ENCODE results near the gene BCAS3.

DNA sequence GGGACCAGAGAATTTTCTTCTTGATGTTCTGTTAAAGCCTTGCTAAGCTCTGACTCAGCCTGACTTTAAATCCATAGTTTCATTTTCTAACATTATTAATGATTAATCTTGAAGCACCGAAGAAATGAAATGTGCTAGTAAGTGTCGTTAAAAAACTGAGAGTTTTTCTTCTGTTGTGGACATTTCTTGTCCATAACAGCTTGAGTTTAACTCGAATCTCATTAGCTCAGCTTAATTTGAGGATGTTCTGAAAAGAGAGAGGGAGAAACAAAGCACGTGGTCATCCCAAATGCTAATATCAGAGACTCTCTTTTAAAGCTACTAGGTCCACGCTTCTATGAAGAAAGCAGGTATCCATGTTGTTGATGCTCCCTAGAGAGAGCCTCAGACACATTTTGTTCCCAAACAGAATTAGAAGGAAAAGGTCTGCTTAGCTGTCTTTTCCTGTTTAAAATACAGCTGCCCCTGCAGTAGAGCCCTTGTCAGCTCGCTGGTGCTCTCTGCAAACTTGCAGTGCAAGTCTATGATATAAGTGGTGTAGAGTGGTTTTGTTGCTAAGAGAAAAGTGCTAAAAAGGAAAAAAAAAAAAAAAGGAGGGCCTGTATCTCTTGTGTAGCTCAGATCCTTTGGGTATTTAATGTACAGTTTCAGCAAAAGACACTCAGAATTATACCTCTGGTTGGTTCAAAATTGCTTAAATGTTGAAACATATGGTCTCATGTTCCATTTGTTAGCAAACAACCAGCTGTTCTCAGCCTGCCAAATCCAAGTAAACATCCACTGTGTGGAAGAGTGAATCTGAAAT, 530.9 kb downstream of the BCAS3 start:
- no peak for TF ChIP-seq ELF1 (IDR thresholded peaks at IDR 0.05; ENCODE audit: borderline replicate concordance, low read depth)
- no peak for TF ChIP-seq SP1 (IDR thresholded peaks at IDR 0.05; ENCODE audit: low read depth)
- no peak for TF ChIP-seq POLR2A (IDR thresholded peaks at IDR 0.05; ENCODE audit: borderline replicate concordance, extremely low read depth, insufficient read depth, insufficient read length)
- TF ChIP-seq POLR2AphosphoS5 (IDR thresholded peaks at IDR 0.05; ENCODE audit: low read depth, low read length), result no peak
- TF ChIP-seq ZNF274 (IDR thresholded peaks at IDR 0.05; ENCODE audit: low read depth, low read length), result no peak
- TF ChIP-seq, protein P1, sequence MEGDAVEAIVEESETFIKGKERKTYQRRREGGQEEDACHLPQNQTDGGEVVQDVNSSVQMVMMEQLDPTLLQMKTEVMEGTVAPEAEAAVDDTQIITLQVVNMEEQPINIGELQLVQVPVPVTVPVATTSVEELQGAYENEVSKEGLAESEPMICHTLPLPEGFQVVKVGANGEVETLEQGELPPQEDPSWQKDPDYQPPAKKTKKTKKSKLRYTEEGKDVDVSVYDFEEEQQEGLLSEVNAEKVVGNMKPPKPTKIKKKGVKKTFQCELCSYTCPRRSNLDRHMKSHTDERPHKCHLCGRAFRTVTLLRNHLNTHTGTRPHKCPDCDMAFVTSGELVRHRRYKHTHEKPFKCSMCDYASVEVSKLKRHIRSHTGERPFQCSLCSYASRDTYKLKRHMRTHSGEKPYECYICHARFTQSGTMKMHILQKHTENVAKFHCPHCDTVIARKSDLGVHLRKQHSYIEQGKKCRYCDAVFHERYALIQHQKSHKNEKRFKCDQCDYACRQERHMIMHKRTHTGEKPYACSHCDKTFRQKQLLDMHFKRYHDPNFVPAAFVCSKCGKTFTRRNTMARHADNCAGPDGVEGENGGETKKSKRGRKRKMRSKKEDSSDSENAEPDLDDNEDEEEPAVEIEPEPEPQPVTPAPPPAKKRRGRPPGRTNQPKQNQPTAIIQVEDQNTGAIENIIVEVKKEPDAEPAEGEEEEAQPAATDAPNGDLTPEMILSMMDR (IDR thresholded peaks at IDR 0.05 in 2 of 3, conservative IDR thresholded peaks at IDR 0.05 in 1 of 3; ENCODE audit: borderline replicate concordance in 1 of 3, insufficient read depth in 1 of 3, low read depth in 2 of 3, low read length in 2 of 3), result no peak
- no peak for TF ChIP-seq EZH2 (IDR thresholded peaks at IDR 0.05)
- TF ChIP-seq, protein P2, sequence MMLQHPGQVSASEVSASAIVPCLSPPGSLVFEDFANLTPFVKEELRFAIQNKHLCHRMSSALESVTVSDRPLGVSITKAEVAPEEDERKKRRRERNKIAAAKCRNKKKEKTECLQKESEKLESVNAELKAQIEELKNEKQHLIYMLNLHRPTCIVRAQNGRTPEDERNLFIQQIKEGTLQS (IDR thresholded peaks at IDR 0.05), result no peak

All from HCT116 (cell line).